ENCODE measurements around the gene TMEM51. TPM values are rescaled to one million over a fixed set of nuclear protein-coding genes. Genes with fewer than 3 reads are reported as not detected.
A peak's percentile ranks its signal among the peaks of the same experiment; 100 is the strongest.

The TMEM51 gene
- total and polyA plus RNA-seq, 10 of the 15 experiments (the other 5 are each of a cell fraction or from before 2014, with no cell fraction given), result 0.55 to 4.8 (median 3.1) TPM

DNA sequence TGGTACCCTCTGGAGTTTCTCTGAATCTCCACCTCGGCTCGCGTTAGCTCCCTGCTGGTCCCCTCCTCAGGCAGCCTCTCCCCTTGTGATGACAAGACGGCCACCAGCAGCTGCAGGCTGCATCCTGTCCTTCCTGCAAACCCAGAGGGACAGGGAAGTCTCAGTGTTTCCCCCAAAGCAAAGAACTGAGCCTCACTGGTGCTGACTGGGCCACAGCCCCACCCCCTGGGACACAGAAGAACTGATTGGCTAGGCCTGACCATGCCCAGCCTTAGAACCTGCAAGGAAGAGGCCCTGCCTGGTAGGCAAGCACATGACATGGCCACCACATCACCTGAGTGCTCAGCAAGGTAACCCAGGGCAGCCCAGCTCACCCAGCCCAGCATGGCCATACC lies 34.6 kb downstream of the TMEM51 start:
- no peak for FAIRE-seq

More for the DNA sequence above, 34.6 kb downstream of the TMEM51 start:
- Histone ChIP-seq H3K4me3 (no peak overlapping the region), H3K27me3 (replicated peaks in 1 of 2; ENCODE audit: control insufficient read depth in 2 of 2, insufficient read depth in 2 of 2, low read length in 1 of 2) (no peaks in the 10 kb centered on the region), H2AFZ (ENCODE audit: control insufficient read depth, low read depth, low read length) (no peak overlapping the region), H3K9me3 (replicated peaks; ENCODE audit: control insufficient read depth, insufficient read depth, low read length) (no peaks in the 10 kb centered on the region), H3K79me2 (ENCODE audit: control insufficient read depth, insufficient read depth, low read length) (no peaks in the 10 kb centered on the region), H3K36me3 (ENCODE audit: control insufficient read depth in 2 of 2, insufficient read depth in 2 of 2, low read length in 1 of 2) (no peaks in the 10 kb centered on the region), H3K9ac (ENCODE audit: control insufficient read depth, insufficient read depth, low read length) (no peak overlapping the region), H4K20me1 (ENCODE audit: control insufficient read depth, insufficient read depth) (no peaks in the 10 kb centered on the region), H3K27ac (ENCODE audit: control insufficient read depth, insufficient read depth) (no peak overlapping the region), H3K4me1 (ENCODE audit: control insufficient read depth, insufficient read depth, low read length) (no peaks in the 10 kb centered on the region), H3K4me2 (ENCODE audit: control insufficient read depth, insufficient read depth) (no peak overlapping the region)
- ATAC-seq, result peak; percentile 68
- intact Hi-C loops (cut with micrococcal nuclease; ENCODE audit: unreplicated experiment) (no loop called here), in situ Hi-C loops (cut with MboI) (no loop called here)
- BruUV-seq (replicated peaks), result no TSS peak
- DNase-seq (ENCODE audit: low read depth, low spot score), result no peak
- ChIA-PET CTCF (interaction anchor here (1.0 to 1.5 kb wide), 4 partner anchors 12 to 84 kb away, joined by 3 to 5 read pairs (median 4); no protein-coding TSS in a partner anchor), POLR2A (interaction anchor here (0.6 to 2.1 kb wide), 2 partner anchors 19 to 1431 kb away, joined by 5 read pairs; no protein-coding TSS in a partner anchor), RAD21 (ENCODE audit: unreplicated experiment) (interaction anchor here (1.4 kb wide), 1 partner anchor 60 kb away, joined by 4 read pairs; no protein-coding TSS in a partner anchor), SMC1A (ENCODE audit: uncharacterized antibody, unreplicated experiment) (interaction anchor here (0.7 to 1.3 kb wide), 6 partner anchors 10 to 34 kb away, joined by 3 to 5 read pairs (median 3); partner anchors contain the start of gene TMEM51)
- TF ChIP-seq SMAD5 (IDR thresholded peaks at IDR 0.05; ENCODE audit: low read depth) (no peak), EZH2 (IDR thresholded peaks at IDR 0.05; ENCODE audit: borderline replicate concordance, control insufficient read depth, low read depth, low read length) (no peak), SKIL (IDR thresholded peaks at IDR 0.05; ENCODE audit: low read depth, poor library complexity, severe bottlenecking) (no peak), PKNOX1 (IDR thresholded peaks at IDR 0.05) (no peak), RCOR1 (conservative IDR thresholded peaks at IDR 0.05; ENCODE audit: low read depth, low read length) (no peak), SMAD1 (IDR thresholded peaks at IDR 0.05; ENCODE audit: low read depth, partially characterized antibody) (no peak), EED (IDR thresholded peaks at IDR 0.05; ENCODE audit: low read depth) (no peak), CBX3 (IDR thresholded peaks at IDR 0.05; ENCODE audit: borderline replicate concordance, low read depth) (no peak), NR2F1 (conservative IDR thresholded peaks at IDR 0.05) (no peak), IRF4 (IDR thresholded peaks at IDR 0.05; ENCODE audit: low read depth, low read length) (no peak), IKZF2 (IDR thresholded peaks at IDR 0.05) (no peak), ZNF217 (IDR thresholded peaks at IDR 0.05) (no peak), SMC3 (IDR thresholded peaks at IDR 0.05; ENCODE audit: borderline replicate concordance, low read length) (no peak)
- 60% methylated on average over 4 of the region's 4 CpGs for WGBS (ENCODE audit: insufficient coverage, insufficient replicate concordance, low lambda C conversion rate, missing lambda C conversion rate)

Measured in GM12878 (cell line).